Calu3 (cell line): ENCODE data around the gene AHCYL1. TPM values are rescaled to one million over a fixed set of nuclear protein-coding genes. Genes with fewer than 3 reads are reported as not detected.

Experiments
- BruUV-seq: library from RNA; stranded (reverse); fragments of 400-500 nt; replicated peaks from 2 replicates; lab custom pipeline; 2021; lab: Mats Ljungman, UMichigan
- CTCF ChIA-PET: fragments of 300-600 bp; sonication (Branson Sonifier 250); formaldehyde crosslinking; loops from one replicate; lab custom pipeline; 2022; ENCODE audit warnings: antibody characterized with exemption; lab: Charles Lee
- DNase-seq: peaks from one replicate; pipeline ENCODE4 v3.0.0; 2022
- H3K27ac Mint-ChIP-seq: one replicate; pipeline ENCODE4 v1.8.0; 2022; ENCODE audit warnings: mixed read lengths; ENCODE audit not compliant: unreplicated experiment
- H3K27me3 Mint-ChIP-seq: one replicate; pipeline ENCODE4 v1.8.0; 2022; ENCODE audit warnings: mixed read lengths; ENCODE audit not compliant: unreplicated experiment
- H3K36me3 Mint-ChIP-seq: one replicate; pipeline ENCODE4 v1.8.0; 2022; ENCODE audit warnings: mild to moderate bottlenecking, moderate library complexity, mixed read lengths; ENCODE audit not compliant: insufficient read depth, unreplicated experiment
- H3K4me1 Mint-ChIP-seq: one replicate; pipeline ENCODE4 v1.8.0; 2022; ENCODE audit warnings: mild to moderate bottlenecking, low read depth, mixed read lengths; ENCODE audit not compliant: unreplicated experiment
- H3K4me3 Mint-ChIP-seq: one replicate; pipeline ENCODE4 v1.8.0; 2022; ENCODE audit warnings: mild to moderate bottlenecking, low read depth, moderate library complexity, mixed read lengths; ENCODE audit not compliant: unreplicated experiment
- H3K9me3 Mint-ChIP-seq: one replicate; pipeline ENCODE4 v1.8.0; 2022; ENCODE audit warnings: low read depth, mixed read lengths; ENCODE audit not compliant: unreplicated experiment
- CTCF ChIP-seq: fragments of 200-600 bp; IDR thresholded peaks from one replicate; pipeline ENCODE4 v1.8.0; 2022; ENCODE audit warnings: antibody characterized with exemption; ENCODE audit not compliant: unreplicated experiment
- intact Hi-C: fragments of 100-400 bp; cut with micrococcal nuclease; formaldehyde crosslinking; loops from one replicate; pipeline ENCODE4 v1.10.0; 2022; ENCODE audit not compliant: unreplicated experiment
- total RNA-seq: library from RNA; stranded (reverse); gene quantifications from 2 replicates; pipeline ENCODE4 v1.2.3, GENCODE V29; 2022

AHCYL1 gene
- total RNA-seq, 1 experiment from 2014 or later, result 56.5 TPM

DNA sequence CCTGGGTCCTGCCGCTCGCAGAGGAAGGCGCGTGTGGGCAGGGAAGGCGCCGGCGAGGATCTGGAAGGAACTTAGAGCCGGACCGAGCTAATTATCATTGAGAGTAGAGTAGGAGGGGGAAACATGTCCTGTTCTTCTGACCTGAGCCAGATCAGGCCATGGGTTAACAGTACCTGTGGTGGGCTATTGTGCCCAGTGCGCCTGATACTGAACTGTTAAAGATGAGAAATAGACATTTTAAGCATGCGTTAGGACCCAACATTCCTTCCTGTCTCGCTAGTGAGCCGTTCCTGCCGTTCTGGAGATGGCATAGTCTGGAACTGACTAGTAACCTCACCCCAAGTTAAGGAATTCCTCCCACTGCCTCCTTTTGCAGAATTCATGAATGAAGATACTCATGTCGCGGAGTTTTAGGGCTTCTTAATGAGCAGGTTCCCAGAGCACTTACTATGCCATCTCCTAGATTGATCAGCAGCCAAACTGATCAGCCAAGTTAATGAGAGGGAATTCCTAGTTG, 50.7 kb downstream of the AHCYL1 start:
- no TSS peak for BruUV-seq
- peak overlapping the region; percentile 33 for H3K27ac Mint-ChIP-seq
- no peak for DNase-seq
- CTCF ChIA-PET, result no interaction called here
- H3K27me3 Mint-ChIP-seq, result no peaks in the 10 kb centered on the region
- H3K4me3 Mint-ChIP-seq, result peak overlapping the region; percentile 94
- H3K9me3 Mint-ChIP-seq, result no peaks in the 10 kb centered on the region
- peaks cover 28% of the 10 kb centered on the region for H3K4me1 Mint-ChIP-seq
- peaks cover 19% of the 10 kb centered on the region for H3K36me3 Mint-ChIP-seq
- TF ChIP-seq CTCF, result no peak
- intact Hi-C loops, result no loop called here

DNA sequence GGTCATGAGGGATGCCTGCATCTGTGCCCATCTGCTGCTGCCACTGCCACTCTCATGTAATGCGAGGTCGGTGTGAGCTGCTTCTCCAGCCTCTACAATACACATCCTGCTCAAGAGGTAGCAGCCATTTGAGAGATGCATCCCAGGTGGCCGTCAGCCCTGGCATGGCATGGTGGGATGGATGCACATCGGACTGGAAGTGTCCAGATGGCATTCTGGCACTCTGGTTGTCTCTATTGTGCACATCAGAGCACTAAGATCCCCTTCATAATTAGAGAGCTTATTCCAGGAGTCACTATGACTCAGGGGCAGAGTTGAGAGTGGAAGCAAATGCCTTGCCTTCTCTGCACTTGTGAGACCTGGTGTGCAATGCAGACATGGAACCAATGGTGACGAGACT, 53.7 kb downstream of the AHCYL1 start:
- no peak for TF ChIP-seq CTCF
- Mint-ChIP-seq H3K9me3 (no peaks in the 10 kb centered on the region), H3K36me3 (peaks cover 30% of the 10 kb centered on the region), H3K4me3 (no peak overlapping the region), H3K27me3 (no peaks in the 10 kb centered on the region), H3K27ac (no peak overlapping the region), H3K4me1 (peaks cover 9% of the 10 kb centered on the region)
- no peak for DNase-seq
- intact Hi-C loops, result no loop called here
- CTCF ChIA-PET, result no interaction called here
- BruUV-seq, result no TSS peak

GRCh38 chr1:110039641-110040040, 55.1 kb downstream of the AHCYL1 start:
- BruUV-seq, result no TSS peak
- Mint-ChIP-seq H3K4me1 (no peaks in the 10 kb centered on the region), H3K4me3 (no peak overlapping the region), H3K27me3 (no peaks in the 10 kb centered on the region), H3K9me3 (no peaks in the 10 kb centered on the region), H3K27ac (no peak overlapping the region), H3K36me3 (peaks cover 26% of the 10 kb centered on the region)
- no peak for DNase-seq
- CTCF ChIA-PET, result no interaction called here
- TF ChIP-seq CTCF, result no peak
- intact Hi-C loops, result no loop called here

GRCh38 chr1:110040548-110040947, 56.0 kb downstream of the AHCYL1 start:
- CTCF ChIA-PET, result no interaction called here
- H3K36me3 Mint-ChIP-seq, result peaks cover 23% of the 10 kb centered on the region
- no TSS peak for BruUV-seq
- no peaks in the 10 kb centered on the region for H3K27me3 Mint-ChIP-seq
- no peaks in the 10 kb centered on the region for H3K4me1 Mint-ChIP-seq
- no peak overlapping the region for H3K27ac Mint-ChIP-seq
- DNase-seq, result no peak
- intact Hi-C loops, result no loop called here
- no peak for TF ChIP-seq CTCF
- H3K9me3 Mint-ChIP-seq, result no peaks in the 10 kb centered on the region
- H3K4me3 Mint-ChIP-seq, result no peak overlapping the region
